Upper lobe of left lung (tissue), 4 donors: ENCODE results near the gene LRP1B.

ENCODE experiments used
- CTCF ChIP-seq, 6 experiments: fragments of 450-650 bp in 4 of 6; fragments of 200-600 bp in 2 of 6; sonication (generic) in 2 of 6; IDR thresholded peaks; one replicate each; pipeline ENCODE4 v1.5.1; 2016 to 2019; ENCODE audit warnings: antibody characterized with exemption in 6 of 6
- EP300 ChIP-seq, 4 donors: sonication (generic); formaldehyde crosslinking; IDR thresholded peaks; one replicate each; pipeline ENCODE4 v1.5.1; 2017; ENCODE audit warnings: antibody characterized with exemption in 4 of 4, control low read depth in 2 of 4
- POLR2A ChIP-seq, 4 donors: fragments of 450-650 bp; IDR thresholded peaks; one replicate each; pipeline ENCODE4 v1.5.1; 2016 to 2017; ENCODE audit warnings: antibody characterized with exemption in 4 of 4, mild to moderate bottlenecking in 2 of 4
- POLR2AphosphoS5 ChIP-seq, 2 donors: sonication (generic); formaldehyde crosslinking; IDR thresholded peaks; one replicate each; pipeline ENCODE4 v1.5.1; 2017; ENCODE audit warnings: antibody characterized with exemption in 2 of 2

DNA sequence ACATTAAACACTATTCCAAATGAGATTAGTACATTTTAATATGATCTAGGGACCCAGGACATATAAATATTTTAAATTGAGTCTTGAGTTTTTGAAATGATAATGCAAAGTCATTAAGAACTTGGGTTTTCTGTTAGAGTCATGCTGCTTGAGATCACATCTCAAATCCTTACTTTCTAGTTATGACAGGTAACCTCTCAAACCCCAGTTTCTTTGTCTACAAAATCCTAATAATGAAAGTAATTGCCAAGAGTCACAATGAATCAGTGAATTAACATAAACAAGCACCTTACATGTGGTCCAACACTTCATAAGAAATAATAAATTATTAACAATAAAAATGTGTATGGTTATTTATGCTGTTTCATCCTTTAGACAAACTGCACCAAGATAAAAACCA lies 607.6 kb downstream of the LRP1B start:
- TF ChIP-seq CTCF (IDR thresholded peaks at IDR 0.05) (no peak), POLR2A (IDR thresholded peaks at IDR 0.05) (no peak), POLR2AphosphoS5 (IDR thresholded peaks at IDR 0.05) (no peak), EP300 (IDR thresholded peaks at IDR 0.05) (no peak)
